ENCODE results near the gene HMSD. TPM values are rescaled to one million over a fixed set of nuclear protein-coding genes. Genes with fewer than 3 reads are reported as not detected.
"Not testable (repeated sequence)": the region's sequence is repeated elsewhere in the genome, so short reads cannot be mapped to it uniquely, and the experiment has no call there.

HMSD gene, protein sequence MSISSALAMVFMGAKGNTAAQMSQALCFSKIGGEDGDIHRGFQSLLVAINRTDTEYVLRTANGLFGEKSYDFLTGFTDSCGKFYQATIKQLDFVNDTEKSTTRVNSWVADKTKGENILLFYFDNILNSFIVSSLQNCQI
- 1 to 10 TPM; 1.4 to 2.8 (median 1.8) TPM for polyA plus RNA-seq (ENCODE audit: insufficient read length in 4 of 4)

DNA sequence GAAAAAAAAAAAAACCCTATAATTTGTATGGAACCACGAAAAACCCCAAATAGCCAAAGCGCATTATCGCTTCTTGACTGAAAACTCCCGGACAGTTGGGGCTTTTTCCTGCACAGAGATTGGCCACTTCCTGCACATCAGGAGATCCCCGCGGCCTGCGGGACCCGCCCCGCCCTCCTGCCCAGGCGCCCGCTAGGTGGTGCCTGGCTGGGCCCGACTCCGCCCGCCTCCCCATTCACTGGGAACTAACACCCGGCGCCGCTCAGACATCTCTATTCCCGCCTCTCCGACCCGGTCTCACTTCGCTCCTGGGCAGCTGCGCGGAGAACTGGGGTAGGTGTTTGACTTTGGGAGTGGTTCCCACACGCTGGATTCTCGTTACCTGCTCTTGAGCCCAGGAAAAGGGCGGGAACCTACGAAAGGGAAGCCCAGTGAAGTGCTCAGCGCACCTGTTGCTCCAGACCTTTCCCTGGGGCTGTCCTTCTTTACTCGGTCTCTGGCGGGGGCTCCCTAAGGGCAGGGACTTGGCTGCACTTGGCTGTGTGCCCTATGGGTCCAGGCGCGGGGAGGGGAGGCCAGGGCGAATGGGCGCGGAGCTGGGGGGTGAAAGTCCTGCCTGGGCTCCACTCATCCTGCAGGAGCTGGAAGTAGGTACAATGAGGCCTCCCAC is at the start of gene HMSD:
Gene HMSD (plus strand): TSS at position 234 of the 670 bp plus-strand sequence. CDS start 4,155 bp downstream, outside the sequence.
- no peak for DNase-seq (ENCODE audit: low read depth in 4 of 4, low spot score in 3 of 4)

DNA sequence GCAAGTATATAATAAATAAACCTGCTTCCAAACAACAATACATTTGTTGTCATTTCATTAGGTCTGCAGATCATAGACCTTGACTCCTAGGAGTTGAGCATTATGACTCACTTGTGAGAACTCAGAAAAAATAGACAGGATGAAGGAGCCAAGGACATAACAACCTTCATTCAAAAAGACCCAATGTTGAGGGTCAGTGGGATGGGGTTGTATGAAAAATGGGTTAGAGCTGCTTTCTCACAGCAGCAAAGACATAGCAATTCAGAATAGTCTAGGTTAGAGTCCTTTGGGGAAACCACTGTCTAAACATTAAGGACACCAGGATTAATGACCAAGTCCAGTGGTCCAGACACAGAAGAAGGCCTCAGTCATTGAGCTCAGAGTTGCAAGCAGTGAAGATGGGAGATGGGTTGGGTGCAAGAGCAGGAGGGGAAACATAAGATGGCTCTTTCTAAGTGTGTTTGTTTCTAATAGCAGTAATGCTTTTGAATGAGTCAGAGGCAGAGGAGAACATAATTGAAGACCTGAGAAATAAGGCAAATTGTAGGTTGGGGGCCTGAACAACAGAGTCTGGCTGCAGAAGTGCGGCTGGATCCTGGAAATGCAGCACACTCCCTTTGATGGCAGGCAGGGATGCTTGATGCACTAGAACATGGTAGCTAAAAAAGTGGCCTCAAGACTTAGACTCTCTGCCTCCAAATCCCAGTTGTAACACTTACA is 45.1 kb upstream of the HMSD start:
- DNase-seq (ENCODE audit: low read depth in 4 of 4, low spot score in 3 of 4): no peak

DNA sequence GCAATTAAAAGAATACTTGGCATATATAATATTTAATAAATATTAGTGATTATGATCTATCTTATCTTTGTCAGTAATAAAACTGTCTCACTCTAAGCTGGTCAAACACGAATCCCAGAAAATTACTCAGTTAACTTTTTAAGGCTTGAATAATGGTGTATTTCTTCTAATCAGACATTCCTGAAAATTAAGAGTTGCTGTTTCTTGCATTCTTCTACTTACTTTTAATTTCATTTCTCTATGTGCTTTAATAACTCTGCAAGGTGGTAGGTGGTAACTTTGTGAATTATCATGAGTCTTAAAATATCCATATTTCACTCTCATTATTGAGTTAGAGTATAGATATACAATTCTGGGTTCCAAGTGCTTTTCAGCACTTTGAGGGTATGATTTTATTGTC is 44.4 kb upstream of the HMSD start:
- DNase-seq (ENCODE audit: low read depth in 4 of 4, low spot score in 3 of 4): no peak

DNA sequence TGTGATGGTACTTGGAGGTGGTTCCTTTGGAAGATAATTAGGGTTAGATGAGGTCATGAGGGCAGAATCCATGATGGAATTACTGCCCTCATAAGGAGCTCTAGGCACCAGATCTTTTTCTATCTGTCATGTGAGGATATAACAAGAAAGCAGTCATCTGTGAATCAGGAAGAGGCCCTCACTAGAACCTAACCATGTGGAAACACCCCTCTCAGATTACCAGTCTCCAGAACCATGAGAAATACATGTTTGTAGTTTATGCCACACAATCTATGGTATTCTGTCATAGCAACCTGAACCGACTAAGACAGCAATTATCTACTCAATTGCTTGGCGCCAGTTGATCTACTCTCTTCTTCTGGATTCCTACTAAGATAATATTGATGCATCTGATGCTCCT is 43.7 kb upstream of the HMSD start:
- no peak for DNase-seq (ENCODE audit: low read depth in 4 of 4, low spot score in 3 of 4)

DNA sequence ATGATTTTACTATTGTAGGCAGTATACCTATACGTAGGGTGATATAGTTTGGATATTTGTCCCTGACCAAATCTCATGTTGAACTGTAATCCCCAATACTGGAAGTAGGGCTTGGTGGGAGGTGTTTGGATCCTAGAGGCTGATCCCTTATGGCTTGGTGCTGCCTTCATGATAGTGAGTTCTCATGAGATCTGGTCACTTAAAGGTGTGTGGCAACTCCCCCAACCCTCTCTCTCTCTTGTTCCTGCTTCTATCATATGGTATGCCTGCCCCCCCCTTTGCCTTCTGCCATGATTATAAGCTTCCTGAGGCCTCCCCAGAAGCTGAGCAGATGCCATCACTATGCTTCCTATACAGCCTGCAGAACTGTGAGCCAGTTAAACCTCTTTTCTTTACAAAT is 43.0 kb upstream of the HMSD start:
- no peak for DNase-seq (ENCODE audit: low read depth in 4 of 4, low spot score in 3 of 4)

DNA sequence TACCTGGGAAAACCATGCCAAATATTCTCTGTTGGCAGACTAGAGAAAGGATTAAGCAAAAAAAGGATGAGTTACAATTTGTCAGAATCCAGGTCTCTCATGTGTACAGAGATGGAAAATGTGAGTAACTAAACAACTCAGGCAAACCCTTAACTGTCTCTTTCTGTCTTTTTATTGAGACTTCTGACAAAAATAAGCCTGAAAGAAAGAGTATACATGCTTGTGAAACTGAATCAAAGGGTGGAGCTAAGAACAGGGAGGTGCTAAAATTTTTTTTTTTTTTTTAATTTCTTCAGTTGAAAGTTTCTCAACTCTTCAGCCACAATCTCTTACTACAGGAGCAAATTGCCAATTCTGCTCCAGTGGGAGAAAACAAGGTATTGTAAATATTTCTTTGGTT is 41.4 kb upstream of the HMSD start, which contains the start of gene SERPINB10:
Gene SERPINB10 (plus strand): TSS at position 295 of the 400 bp plus-strand sequence. CDS start 7,553 bp downstream, outside the sequence.
- no peak for DNase-seq (ENCODE audit: low read depth in 4 of 4, low spot score in 3 of 4)

DNA sequence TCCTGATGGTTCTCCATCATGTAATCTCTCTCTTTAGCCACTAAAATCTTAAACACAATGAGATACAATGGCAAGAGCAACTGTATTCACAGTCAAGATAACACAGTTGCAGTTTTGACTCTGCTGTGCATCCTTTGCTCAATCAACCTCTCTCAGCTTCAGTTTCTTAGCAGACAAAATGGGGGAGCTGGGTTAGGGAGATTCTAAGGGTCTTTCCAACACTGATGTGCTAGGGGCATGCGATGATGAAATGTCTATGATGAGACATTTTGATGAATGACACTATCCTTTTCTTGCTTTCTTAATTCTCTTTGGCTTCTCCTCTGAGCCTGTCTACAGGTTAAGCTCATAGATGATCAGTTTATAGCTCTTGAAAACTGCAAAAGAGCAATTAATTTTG is 40.2 kb upstream of the HMSD start:
- no peak for DNase-seq (ENCODE audit: low read depth in 4 of 4, low spot score in 3 of 4)

DNA sequence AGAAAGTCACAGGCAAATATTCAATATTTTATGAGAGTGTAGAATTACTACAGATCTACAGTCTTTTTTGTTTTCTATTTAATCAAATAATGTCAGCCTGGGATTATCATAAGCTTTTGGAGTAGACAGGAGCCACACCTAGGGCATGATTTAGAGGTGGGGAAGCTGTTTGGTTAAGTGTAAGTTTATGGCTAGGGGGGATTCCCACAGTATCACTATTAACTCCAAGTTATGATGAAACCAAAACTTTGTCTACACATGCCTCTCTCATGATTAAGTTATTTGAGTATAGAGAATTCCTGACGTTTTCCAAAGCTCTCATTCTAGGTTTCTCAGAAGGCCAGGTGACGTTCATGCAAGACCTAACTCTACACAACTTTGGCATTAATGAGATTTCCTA is 39.2 kb upstream of the HMSD start:
- DNase-seq (ENCODE audit: low read depth in 4 of 4, low spot score in 3 of 4): no peak

DNA sequence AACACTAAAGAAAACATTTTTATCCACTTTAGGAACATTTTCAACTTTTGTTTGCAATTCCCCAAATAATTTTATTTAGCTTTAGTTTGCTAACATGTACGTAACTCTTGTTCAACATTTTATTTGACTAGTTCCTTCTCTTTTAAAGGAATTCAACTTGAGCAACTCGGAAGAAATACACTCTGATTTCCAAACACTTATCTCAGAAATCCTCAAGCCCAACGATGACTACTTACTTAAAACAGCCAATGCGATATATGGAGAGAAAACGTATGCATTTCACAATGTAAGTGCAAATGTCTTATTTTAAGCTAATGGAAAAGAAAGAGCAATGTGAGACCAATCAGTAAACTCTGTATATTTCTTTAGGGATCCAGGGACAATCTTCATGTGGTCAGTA is 31.3 kb upstream of the HMSD start:
- no peak for DNase-seq (ENCODE audit: low read depth in 4 of 4, low spot score in 3 of 4)

DNA sequence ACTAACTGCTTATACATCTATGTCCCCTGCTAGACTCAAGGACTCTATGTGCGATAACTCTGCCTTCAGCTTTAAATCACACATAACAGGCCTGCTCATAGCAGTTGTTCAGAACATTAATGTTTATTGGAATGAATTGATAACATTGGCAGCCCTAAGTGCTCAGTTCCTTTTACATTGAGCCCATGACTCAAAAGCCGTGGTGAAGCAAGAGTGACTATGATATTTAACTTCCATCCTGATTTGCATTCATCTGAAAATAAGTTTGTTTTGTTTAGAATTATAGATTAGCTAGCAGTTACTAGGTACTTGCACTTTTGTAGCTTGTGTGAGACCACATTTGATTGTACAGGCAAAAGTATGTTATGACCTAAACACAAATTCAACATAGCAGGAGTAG is 27.1 kb upstream of the HMSD start:
- DNase-seq (ENCODE audit: low read depth in 4 of 4, low spot score in 3 of 4): no peak

DNA sequence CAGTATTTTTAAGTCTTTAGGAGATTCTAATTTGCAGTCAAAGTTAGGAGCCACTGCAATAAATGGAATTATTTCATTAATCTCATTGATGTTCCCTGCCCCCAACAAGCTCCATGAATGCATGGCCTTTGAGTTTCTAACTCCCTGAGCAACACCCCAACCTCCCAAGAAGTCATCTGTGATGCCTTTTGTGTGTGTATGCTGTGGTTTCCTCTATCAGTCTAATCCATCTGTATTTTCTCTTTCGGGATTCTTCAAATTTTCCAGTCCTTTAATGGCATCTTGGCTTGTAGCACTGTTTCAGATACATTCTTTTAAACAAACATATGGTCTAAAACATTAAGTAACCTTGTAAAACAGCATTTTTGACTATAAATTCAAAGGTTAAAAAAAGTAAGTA is 24.6 kb upstream of the HMSD start:
- no peak for DNase-seq (ENCODE audit: low read depth in 4 of 4, low spot score in 3 of 4)

DNA sequence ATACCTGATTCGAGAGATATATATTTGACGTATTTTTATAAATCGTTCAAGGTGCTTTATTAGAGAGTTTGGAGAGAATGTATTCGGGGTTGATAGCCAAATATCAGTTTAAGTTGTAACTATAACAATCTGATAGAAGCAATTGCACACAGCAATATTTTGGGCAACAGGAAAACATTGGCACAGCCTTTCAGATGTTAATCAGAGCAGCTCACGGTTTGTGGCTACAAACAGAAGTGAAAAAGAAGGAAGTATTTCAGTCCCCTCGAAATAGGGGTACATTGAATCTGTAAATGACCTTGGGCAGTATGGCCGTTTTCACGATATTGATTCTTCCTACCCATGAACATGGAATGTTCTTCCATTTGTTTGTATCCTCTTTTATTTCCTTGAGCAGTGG is 20.8 kb upstream of the HMSD start:
- DNase-seq (ENCODE audit: low read depth in 4 of 4, low spot score in 3 of 4): no peak

DNA sequence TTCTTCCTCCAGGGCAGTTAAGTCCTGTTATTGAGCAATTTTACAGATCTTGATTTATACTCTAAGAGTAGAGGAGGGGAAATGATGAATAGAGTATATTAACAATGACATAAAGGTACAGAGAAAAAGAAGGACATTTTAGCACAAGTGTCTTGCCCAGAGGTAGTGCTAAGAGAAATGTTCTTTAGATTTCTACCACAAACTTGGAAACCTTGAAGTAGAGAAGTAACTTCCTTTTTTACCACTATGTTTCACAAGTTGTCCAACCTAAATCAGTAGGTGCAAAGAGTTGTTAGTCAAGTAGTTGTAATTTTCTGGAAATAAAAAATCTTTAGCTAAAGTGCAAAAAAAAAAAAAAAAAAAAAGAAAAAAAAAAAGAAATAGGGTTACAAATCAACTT is 19.7 kb upstream of the HMSD start:
- DNase-seq (ENCODE audit: low read depth in 4 of 4, low spot score in 3 of 4): not testable (repeated sequence)

DNA sequence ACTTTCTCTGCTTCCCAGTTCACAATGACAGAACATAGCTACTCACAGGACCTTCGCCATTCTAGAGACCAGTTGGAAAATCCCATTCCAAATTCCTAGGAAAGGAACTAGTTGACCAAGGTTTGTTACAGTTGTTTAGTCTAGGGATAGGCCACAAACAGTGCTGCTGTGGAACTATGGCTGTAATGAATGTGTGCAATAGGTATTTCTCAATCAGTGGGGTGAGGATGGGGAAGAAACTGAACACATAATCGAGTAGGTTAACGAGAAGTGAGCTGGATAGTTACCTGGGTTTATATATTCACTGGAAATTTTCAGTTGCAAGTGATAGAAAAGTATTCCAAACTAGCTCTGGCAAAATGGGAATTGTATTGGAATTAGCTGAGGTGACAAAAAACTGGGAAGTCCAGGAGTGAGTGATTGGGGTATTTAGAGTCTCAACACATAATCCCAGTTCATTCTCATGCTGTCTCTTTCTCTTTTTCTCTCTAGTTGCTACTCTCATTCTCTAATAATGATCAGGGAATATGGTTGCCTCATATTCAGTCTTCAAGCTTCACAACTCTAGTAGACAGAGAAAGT is 18.2 kb upstream of the HMSD start:
- DNase-seq (ENCODE audit: low read depth in 4 of 4, low spot score in 3 of 4): no peak

DNA sequence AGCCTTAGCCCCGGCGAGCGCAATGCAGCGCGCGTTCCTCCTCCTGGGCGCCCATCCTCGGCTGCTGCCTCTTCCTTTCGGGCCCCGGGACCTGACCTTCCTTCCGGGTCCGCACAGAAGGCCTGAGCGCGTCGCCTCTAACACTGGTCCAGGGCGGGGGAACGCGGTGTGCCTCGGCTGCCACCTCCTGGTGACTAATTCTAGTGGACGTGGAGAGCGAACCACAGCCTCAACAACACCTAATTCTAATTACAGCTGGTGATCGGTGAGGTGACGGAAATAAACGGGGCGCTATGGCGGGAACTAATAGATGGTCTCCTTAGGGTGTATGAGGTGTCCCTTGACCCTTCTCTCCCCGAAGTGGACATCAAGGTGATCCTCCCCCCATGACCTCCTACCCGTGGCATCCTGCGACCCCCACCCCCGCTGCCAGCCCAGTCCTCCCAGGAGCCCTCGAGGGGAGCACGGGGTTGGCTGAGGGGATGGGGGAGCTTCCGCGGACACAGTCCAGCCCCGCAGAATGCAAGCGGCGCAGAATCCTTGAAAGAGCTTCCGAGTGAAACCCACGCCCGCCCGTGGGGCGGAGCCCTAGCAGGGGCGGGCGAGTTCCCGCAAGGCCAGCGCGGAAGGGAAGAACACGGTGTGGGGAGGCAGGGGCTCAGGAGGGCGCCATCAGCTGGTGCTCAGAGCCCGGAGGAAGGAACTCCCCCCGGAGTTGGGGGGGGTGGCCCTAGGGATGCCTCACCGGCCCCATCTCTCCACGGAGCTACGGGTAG is 12.8 kb upstream of the HMSD start:
- DNase-seq (ENCODE audit: low read depth in 4 of 4, low spot score in 3 of 4): peak; percentile 23 to 55 (median 44)

DNA sequence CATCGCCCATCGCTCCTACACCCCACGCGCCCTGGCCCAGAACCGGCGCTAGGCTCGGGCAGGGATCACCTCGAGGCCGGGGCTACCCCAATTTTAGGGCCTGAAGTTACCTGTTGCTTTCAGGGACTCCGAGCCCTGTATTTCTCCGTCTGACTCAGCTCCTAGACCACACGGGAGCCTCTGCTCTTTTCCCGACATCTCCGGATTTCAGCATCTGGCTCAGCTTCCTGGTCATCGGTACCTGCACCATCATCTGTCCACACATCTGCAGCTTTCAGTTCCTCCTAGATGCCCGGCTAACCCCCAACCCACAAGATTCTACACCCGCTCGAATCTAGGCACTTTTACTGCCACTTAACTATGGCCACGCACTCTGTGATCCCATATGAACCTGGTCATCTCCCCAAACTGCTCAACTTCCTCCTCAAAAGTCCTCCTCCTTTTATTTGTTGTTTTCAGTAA is 12.1 kb upstream of the HMSD start:
- DNase-seq (ENCODE audit: low read depth in 4 of 4, low spot score in 3 of 4): no peak

DNA sequence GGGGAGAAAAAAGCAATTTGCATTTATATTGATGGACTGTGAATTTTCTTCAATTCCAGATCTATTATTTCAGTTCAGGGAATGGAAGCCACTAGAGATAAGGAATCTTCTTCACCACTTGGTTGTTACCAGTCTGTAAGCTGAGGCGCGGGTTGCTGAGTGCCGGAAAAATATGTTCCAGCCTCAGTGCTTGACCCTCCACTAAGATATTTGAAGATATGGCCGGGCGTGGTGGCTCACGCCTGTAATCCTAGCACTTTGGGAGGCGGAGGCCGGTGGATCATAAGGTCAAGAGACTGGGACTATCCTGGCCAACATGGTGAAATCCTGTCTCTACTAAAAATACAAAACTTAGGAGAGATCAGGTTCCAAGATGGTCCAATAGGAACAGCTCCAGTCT is 9.1 kb upstream of the HMSD start:
- no peak for DNase-seq (ENCODE audit: low read depth in 4 of 4, low spot score in 3 of 4)

DNA sequence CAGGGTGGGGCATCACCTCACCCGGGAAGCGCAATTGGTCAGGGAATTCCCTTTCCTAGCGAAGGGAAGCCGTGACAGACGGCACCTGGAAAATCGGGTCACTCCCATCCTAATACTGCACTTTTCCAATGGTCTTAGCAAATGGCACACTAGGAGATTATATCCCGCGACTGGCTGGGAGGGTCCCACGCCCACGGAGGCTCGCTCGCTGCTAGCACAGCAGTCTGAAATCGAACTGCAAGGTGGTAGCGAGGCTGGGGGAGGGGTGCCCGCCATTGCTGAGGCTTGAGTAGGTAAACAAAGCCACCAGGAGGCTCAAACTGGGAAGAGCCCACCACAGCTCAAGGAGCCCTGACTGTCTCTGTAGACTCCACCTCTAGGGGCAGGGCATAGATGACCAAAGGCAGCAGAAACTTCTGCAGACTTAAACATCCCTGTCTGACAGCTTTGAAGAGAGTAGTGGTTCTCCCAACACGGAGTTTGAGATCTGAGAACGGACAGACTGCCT is 8.5 kb upstream of the HMSD start:
- DNase-seq (ENCODE audit: low read depth in 4 of 4, low spot score in 3 of 4): not testable (repeated sequence)

DNA sequence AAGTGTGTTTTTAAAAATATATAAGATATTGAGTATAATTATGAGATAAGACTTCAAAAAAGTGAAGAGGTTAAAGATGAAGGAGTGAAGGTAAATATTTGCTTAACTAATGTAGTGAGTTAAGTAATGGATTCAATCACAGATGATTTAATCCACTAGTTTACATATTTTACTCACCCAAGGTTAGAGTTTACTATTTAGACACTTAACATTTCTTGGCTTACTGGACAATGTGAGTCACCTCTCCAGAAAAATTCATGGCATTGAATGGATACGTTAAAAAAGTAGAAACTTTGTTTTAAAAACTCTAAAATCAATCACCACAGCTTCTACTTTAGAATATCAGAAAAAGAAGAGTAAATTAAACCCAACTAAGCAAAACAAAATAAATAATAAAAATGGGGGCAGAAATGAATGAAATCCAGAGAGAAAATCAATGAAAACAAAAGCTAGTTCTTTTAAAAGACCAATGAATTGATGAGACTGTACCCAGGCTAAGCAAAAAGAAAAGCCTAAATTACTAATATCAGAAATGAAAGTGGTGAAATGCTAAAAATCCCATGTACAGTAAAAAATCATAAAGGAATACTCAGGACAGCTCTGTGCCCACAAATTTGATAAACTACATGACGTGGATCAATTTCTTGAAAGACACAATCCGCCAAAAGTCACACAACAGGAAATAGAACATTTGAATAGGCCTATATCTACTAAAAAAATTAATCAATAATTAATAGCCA is 1.9 kb upstream of the HMSD start:
- no peak for DNase-seq (ENCODE audit: low read depth in 4 of 4, low spot score in 3 of 4)

DNA sequence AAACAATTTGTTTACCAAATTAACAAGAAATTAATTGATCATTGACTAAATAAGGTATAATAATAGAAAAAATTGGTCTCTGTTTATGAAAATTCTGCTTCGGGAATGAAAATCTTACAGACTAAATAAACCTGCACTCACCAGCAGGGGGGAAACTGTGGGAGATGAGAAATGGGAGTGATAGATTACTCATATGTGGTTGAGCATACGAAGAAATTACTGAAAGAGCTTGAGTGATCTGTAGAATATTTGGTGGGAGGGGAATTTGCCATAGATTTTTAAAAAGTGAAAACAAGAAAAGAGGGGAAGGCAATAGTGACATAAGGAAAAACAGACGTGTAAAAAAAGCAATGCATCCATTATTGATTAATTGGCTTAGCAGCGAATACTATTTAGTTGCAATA is 2.2 kb downstream of the HMSD start:
- DNase-seq (ENCODE audit: low read depth in 4 of 4, low spot score in 3 of 4): no peak
